Breast epithelium (tissue), 3 donors: ENCODE results near the gene THSD7B.

Experiments used
- POLR2A ChIP-seq: fragments of 450-650 bp; IDR thresholded peaks from one replicate; pipeline ENCODE4 v1.6.1; 2016; ENCODE audit warnings: antibody characterized with exemption, mild to moderate bottlenecking, moderate library complexity
- TF ChIP-seq, protein P1 (sequence below), 3 donors: fragments of 450-650 bp; IDR thresholded peaks; one replicate each; pipeline ENCODE4 v1.5.1; 2016 to 2017; ENCODE audit warnings: antibody characterized with exemption in 3 of 3, mild to moderate bottlenecking in 3 of 3, moderate library complexity in 3 of 3

DNA sequence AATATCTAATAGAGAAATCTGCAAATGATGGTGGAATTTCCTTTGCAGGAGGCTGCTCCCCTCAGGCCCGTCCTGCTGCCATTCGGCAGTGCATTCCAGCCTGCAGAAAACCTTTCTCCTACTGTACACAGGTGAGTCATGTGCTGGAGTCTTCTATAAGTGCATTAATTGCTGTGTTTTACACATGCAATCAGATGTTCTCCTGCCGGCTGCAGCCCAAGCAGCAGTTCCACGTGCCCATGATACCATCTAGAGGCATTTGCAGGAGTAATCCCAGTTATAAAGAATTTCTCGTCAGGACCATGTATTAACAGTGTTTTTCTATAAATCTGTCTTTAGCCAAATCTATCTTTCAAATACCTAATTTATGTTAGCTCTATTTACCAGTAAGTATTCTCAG, 894.3 kb downstream of the THSD7B start:
- TF ChIP-seq, protein P1, sequence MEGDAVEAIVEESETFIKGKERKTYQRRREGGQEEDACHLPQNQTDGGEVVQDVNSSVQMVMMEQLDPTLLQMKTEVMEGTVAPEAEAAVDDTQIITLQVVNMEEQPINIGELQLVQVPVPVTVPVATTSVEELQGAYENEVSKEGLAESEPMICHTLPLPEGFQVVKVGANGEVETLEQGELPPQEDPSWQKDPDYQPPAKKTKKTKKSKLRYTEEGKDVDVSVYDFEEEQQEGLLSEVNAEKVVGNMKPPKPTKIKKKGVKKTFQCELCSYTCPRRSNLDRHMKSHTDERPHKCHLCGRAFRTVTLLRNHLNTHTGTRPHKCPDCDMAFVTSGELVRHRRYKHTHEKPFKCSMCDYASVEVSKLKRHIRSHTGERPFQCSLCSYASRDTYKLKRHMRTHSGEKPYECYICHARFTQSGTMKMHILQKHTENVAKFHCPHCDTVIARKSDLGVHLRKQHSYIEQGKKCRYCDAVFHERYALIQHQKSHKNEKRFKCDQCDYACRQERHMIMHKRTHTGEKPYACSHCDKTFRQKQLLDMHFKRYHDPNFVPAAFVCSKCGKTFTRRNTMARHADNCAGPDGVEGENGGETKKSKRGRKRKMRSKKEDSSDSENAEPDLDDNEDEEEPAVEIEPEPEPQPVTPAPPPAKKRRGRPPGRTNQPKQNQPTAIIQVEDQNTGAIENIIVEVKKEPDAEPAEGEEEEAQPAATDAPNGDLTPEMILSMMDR (IDR thresholded peaks at IDR 0.05): no peak
- TF ChIP-seq POLR2A: no peak
